Inflammatory macrophage (primary cell): Measurements from ENCODE around the gene SPCS2.
"Not testable (repeated sequence)": the region's sequence is repeated elsewhere in the genome, so short reads cannot be mapped to it uniquely, and the experiment has no call there.

Experiments
- DNase-seq, 2 donors: peaks; one replicate each; pipeline ENCODE4 v3.0.0-alpha.2; 2020 to 2022

SPCS2 gene

DNA sequence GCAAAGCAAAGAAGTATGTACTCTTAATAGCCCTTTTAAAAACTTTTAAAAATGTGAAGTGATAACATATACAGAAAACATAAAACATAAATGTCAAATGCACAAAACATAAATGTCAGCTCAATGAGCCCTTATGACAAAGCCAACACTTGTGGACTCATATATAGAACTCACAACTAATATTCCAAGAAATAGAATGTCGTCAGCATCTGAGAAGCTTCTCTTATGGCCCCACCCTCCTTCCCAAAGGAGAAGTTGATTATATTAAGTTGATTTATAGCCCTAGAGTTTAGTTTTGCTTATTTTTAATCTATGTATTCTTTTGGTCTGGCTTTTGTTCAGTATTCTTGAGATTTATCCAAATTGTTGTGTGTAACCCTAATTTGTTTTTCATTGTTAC is 53.5 kb downstream of the SPCS2 start:
- peak in 1 of 2 donors; percentile 58 for DNase-seq

DNA sequence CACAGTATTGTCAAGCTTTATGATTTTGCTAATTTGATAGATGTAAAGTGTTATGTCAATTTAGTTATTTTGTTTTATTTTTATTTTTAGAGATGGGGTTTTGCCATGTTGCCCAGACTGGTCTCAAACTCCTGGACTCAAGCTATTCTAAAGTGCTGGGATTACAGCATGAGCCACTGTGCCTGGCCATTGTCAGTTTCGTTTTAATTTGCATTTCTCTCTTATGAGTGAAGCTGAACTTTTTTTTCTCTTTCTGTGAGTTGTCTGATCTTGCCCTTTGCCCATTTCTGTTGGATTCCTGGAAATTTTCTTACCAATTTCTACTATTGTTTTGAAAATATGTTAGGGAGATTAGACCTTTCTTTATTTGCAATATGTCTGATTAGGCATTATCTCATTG is 55.1 kb downstream of the SPCS2 start:
- DNase-seq: no peak

DNA sequence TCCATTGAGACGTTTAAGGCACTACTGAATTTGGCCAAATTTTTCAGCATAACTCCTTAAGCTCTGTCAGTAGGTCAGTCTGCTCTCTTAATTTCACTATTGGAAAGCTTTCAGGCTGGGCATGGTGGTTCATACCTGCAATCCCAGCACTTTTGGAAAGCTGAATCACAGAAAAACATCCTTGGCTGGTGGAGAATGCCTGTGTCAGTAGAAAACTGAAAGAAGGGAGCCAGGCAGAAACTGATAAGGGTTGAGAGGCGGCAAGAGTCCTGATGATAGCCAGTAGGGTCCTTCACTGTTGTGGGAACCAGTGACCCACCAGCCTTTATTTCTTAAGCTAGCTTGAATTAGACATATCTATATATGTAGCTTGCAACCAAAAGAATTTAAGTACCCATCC is 62.3 kb downstream of the SPCS2 start:
- DNase-seq: no peak

DNA sequence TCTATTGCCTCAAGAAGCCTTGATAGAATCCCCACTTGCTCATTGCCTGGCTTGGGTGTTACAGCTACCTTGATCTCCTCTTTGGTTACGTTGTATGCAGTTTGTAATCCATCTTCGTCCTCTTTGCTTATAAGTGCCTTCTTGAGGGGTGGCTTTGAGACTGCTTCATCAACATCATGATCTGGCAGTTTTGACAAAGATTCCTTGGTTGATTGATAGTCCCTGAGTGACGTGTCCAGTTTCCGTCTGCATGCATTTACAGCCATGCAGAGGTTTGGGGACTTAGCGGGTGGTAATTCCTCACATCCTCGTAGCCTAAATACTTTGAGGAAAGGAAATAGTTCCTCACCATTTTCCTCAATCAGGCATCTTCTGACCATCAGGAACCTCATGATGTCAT is 62.8 kb downstream of the SPCS2 start:
- no peak for DNase-seq

DNA sequence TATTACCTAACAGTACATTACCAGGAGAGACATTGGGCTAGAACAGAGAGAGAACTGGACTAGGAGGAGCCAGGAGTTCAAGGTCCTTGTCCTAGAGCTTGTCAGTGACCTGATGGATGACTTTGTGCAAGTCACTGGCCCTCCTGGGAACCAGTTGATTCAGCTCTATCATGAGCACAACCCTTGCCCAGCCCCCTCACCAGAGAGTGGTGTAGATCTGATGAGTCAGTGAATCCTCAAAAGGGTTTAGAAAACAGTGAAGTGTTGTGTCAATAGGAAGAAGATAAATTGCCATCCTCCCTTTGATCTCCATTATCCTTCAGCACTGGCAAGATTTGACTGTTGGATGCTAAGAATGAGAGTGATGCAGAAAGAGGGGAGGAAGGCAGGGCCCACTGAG is 64.0 kb downstream of the SPCS2 start:
- no peak for DNase-seq

DNA sequence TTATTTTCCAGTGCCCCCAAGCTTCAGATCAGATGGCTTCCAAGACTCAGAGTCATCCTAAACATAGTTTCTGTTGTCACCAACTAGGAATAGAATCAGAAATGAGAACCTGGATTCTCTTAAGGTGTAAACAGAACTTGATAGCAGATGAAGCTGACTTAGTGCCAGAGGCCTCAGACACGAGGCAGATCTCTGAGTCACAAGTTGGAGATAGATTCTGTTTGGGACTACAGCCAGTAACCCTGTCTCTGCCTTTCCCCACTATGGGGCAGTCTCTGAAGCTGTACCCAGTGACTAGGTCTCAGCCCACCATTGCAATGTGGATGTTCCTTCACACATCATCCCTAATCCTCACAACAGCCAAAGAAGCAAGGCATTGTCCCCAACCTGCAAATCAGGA is 65.1 kb downstream of the SPCS2 start:
- DNase-seq: no peak

DNA sequence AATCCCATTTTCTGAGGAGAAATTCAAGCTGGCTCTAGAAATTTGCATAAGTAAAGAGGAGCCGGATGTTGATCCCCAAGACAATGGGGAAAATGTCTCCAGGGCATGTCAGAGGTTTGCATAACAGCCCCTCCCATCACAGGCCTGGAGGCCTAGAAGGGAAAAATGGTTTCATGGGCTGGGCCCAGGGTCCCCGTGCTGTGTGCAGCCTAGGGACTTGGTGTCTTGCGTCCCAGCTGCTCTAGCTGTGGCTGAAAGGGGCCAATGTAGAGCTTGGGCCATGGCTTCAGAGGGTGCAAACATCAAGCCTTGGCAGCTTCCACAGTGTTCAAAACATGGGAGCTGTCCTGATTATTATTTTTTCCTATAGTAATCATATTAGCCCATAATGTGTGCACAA is 70.1 kb downstream of the SPCS2 start:
- DNase-seq: not testable (repeated sequence)

DNA sequence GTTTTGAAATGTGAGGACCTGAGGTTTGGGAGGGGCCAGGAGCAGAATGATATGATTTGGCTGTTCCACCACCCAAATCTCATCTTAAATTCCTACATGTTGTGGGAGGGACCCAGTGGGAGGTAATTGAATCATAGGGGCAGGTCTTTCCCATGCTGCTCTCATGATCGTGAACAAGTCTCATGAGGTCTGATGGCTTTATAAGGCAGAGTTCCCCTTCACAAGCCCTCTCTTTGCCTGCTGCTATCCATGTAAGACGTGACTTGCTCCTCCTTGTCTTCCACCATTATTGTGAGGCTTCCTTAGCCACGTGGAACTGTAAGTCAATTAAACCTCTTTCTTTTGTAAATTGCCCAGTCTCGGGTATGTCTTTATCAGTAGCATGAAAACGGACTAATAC is 71.3 kb downstream of the SPCS2 start:
- DNase-seq: peak; percentile 35 to 57

DNA sequence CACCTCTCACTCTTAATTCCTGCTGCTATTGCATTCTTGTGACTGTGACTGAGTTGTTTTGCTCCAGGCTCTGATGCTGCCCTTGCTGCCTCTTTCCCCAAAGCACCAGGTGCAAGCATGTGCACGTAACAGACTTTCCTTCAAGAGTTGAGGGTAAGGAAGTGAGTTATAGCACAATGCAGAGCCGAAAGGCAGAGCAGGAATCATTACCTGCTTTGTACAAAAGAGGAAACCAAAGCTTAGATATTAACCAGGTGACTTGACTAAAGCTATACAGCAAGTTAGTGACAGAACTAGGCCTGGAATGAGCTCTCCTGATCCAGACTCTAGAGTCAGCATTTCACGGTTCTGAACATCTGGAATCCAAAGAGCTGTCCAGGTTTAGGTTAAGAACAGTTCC is 73.2 kb downstream of the SPCS2 start:
- no peak for DNase-seq

DNA sequence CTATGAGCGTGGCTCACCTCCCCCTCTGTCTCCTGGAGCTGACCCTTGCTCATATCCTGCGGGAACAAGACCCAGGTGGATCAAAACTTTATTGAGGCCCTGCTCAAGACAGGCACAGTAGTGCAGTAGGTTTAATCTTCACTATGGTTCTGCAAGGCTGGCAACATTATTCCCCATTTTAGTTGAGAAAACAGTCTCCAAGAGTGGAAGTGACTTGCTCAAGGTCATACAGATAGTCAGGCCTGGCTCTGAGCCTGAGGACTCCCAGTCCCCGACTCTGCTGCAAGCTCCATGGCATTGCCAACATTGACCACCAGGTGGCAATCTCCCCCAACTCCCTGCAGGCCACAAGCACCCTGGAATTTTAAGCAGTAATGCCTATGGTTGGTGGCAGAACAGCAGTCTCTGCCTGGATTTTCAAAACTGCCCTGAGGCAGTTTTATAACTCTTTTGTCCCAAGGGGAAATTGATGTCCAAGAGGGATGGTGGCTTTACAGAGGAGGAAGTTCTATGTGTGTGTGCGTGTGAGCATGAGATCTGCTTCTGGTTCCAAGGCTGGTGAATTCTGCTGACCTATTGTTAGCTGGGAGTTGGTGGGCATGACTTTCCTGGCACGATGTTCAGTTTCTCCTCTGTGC is 73.8 kb downstream of the SPCS2 start:
- peak; percentile 86 to 88 for DNase-seq

DNA sequence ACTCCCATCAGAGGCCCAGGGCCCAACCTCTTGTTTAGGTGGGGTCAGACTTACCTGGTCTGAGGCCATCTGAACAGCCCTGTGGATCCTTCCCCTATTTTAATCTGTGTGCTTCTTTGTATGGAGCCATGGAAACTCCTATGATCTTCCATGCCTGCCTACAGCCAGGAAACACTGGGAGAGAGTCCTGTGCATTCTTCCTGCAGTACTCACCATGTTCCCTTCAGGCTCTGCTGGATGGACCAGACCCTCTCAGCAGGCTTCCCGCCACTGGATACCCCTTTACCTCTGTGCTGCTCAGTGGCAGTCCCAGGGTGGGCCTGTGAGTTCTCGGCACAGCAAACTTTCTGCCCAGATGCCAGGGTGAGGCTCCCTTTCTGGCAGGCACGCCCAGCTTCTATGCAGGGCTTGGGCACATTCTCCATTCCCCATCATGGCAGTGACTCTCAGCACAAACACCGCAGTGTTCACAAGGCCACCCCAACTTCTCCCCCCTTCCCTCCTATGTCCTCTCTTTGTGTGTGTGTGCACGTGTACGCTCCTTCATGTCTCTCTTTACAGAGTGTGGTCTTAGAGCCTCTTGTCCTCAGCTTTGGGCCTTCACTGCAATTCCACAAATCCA is 74.5 kb downstream of the SPCS2 start:
- DNase-seq: no peak

DNA sequence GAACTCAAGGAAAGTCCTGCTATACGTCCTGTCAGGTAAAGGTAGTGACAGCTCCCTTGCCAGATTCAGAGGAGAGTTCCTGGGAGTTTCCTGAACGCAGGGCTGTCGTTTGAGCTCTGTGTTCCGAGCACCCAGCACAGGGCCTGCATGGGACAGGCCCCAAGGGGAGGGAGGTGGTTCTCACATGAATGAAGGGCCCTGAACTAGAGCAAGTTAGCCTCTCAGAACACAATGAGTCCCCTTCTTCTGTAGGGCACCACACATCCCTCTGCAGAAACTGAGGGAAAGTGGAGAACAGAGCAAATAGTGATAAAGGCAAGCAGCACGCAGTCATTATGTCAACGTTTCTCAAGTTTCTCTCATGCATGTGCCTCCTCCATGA is 75.0 kb downstream of the SPCS2 start:
- no peak for DNase-seq

DNA sequence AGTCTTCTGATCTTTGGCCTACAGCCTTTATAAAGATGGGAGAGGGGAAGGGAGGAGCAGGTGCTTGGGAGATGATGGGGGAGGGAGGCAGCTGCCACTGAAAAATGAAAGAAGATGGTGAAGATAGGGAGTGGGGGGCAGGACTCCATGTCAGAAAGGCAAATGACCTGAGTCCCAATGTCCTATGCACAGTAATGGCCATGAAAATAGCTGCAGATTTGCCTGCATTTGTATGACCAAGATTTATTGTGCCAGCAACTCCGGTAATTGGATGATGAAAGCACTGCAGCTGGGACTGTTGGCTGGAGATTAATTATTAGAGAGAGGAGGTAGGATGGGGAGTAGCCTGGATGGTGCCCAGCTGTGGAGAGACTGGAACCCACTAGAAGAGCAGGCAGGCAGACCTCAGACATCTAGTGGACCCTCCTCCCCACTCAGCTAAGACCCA is 75.7 kb downstream of the SPCS2 start:
- no peak for DNase-seq

DNA sequence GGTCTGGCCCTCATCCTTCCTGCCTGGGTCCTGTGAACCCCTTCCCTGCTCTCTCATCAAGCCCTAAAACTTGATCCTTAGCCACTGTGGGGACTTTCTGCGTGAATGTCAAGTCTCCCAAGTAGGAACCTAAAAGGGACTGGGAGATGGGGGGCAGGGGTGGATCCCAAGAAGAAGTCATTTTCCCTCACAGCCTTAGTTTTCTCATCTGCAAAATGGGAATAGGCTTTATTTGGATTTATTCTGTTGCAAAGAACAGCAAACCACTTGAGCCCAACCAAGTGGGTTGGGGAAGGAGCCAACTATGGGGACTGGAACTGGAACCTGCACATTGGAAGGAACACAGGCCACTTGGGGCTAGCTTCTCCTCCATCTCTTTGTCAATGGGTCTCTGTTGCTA is 76.5 kb downstream of the SPCS2 start:
- DNase-seq: no peak

DNA sequence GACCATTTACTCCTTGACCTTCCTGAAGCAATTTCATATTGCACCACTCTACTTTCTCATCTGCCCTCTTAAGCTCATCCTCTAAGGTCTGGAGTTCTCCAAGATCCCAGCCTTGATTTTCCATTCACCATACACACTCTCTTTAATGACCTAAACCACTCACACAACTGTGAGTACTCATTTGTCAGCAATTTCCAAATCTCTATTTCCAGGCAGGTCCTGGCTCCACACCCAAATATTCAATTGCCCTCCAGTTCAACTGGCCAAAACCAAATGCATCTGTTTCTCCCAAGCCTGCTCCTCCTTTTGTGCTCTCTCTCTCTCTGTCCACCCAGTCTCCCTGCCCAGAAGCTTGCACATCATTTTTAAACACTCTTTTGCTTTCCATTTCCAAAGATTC is 79.3 kb downstream of the SPCS2 start:
- DNase-seq: no peak
